Activated CD8-positive, alpha-beta memory T cell treated with anti-CD3 and anti-CD28 coated beads for 4 hours (primary cell): ENCODE results near the gene PLAAT2.
"Not testable (repeated sequence)": the region's sequence is repeated elsewhere in the genome, so short reads cannot be mapped to it uniquely, and the experiment has no call there.

ENCODE experiments used
- DNase-seq, 2 donors: peaks; one replicate each; pipeline ENCODE4 v3.0.0-alpha.2; 2020; ENCODE audit warnings: low read depth in 2 of 2

PLAAT2 gene

DNA sequence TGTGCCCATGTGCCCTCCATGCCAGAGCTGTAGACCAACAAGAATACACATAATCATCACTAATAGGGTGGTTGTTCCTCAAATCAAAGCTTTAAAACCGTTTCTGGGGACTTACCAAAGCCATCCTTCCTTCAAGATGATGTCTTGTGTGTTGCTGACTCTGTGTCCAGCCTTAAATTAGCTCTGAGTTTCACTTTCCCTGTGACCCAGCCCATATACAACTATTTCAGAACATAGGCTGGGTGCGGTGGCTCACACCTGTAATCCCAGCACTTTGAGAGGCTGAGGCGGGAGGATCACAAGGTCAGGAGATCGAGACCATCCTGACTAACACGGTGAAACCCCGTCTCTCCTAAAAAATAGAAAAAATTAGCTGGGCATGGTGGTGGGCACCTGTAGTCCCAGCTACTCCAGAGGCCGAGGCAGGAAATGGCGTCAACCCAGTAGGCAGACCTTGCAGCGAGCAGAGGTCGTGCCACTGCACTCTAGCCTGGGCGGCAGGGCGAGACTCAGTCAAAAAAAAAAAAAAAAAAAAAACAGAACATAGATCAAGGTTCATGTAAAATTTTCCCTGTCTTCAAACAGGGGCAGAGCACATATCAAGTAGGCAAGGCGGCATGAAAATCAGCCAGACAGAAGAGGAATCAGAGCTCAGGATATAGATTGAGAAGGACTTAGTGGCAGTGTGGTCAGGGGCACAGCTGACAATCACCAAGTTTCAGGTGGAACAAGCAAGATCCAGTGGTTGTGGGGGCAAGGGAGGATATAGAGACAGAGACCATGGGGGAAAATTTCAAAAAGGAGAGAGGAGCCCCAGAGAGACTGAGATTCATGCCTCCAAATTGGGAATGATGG lies at the start of gene PLAAT2:
TSS of gene PLAAT2 (minus strand) at position 179 of the 855 bp plus-strand sequence. CDS start at position 124, 55 bp downstream.
- DNase-seq: no peak

DNA sequence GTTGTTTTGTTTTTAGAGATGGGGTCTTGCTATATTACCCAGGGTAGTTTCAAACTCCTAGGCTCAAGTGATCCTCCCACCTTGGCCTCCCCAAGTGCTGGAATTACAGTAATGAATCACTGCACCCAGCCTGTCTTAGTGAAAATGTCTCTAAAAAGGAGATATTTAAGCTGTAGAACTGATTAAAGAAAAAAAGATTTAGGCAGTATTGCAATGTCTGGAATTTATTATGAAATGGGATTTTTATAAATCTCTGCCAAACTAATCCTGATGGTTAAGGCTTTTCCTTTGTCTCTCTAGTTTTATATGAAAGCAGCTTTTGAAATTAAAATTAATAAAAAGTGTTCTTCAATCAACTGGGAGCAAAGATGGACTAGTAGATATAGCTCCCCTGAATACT lies 49.0 kb upstream of the PLAAT2 start:
- DNase-seq: no peak

DNA sequence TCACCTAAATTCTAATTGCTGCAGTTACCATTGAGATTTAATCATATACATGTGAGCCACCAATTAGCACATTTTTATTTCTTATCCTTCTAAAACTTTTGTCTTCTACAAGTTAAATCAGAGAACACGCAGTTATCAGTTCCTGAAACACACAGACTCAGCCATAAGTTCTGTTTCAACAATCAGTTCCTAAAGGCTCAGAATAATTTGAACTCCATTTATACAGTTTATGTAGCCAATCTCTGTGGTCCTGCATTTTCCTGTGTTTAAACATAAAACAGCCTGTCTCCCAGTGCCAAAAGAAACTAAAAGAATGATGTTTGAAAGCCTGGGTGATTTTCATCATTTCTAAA lies 48.2 kb upstream of the PLAAT2 start:
- no peak for DNase-seq

DNA sequence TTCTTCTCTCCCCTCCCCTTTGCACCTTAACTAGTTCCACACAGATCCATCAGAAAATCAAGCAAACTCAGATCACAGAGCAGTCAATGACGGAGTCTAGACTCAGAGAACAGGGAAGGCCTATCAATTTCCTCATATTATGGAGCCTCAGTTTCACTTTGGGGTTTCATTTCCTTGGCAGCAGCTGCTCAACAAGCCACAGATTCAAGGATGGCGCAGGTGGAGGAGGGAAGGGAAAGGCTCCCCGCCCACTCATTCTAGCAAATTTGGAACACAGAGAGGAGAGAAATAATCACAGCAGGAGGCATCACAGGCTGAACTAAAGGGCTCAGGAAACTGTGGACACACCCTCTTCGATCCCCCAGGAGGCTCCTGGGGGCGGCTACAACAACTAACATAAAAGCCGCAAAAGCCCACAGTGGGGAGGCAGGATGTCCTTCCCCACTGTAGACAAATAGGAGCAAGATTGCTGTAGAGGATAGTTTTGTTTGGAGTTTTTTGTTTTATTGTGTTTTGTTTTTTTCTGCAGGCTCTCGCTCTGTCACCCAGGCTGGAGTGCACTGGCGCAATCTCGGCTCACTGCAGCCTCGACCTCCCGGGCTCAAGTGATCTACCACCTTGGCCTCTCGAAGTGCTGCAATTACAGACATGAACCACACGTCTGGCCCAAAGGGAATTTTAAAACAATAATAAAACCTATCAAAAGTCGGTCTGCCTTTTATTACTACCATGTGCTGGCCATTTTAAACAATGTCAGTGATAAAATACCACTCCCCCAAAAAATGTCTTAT lies 47.6 kb upstream of the PLAAT2 start:
- DNase-seq: no peak

DNA sequence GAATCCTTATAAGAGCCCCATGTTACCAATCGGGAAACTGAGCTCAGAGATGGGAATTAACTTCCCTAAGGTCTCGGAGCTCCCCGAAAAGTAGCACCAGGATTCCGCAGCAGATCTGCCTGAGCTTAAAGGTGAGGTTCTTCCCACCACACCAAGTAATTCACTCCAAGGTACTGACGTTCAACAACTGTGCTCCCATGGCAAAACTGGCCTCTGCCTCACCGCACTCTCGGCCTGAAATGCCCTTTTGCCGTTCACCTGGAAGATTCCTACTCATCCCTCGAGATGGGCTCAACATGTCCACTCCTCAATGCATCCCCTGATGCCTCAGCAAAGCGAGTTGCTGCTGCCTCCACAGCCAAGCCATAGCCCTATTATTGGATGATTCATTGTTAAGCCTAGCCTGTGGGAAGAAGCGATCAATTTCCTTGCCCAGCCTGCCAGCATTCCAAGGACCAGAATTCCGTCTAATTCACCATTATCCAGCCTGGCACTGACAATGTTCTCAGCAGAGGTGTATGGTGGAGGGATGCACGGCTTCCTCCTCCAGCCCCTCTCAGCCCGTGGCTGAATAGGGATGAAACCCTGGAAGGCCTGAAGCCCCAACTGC lies 46.9 kb upstream of the PLAAT2 start:
- DNase-seq: no peak

DNA sequence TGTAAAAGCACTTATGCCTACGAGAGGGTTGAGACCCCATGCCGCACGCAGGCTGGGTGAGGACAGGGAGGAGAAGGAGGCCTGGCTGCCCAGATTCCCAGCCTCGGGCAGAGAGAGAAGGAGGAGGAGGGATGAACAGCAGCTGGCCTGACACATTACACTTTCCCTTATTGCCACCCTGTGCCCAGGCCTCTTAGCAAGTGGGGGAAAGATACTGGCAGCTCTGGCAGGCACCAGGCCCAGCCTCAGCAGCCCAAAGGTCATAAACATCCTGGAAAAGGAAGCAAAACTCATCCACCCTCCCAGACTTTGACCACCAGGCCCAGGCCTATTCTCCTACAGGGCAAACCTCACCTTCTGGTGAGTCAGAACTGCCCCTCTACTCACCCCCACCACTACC lies 46.4 kb upstream of the PLAAT2 start:
- DNase-seq: no peak

DNA sequence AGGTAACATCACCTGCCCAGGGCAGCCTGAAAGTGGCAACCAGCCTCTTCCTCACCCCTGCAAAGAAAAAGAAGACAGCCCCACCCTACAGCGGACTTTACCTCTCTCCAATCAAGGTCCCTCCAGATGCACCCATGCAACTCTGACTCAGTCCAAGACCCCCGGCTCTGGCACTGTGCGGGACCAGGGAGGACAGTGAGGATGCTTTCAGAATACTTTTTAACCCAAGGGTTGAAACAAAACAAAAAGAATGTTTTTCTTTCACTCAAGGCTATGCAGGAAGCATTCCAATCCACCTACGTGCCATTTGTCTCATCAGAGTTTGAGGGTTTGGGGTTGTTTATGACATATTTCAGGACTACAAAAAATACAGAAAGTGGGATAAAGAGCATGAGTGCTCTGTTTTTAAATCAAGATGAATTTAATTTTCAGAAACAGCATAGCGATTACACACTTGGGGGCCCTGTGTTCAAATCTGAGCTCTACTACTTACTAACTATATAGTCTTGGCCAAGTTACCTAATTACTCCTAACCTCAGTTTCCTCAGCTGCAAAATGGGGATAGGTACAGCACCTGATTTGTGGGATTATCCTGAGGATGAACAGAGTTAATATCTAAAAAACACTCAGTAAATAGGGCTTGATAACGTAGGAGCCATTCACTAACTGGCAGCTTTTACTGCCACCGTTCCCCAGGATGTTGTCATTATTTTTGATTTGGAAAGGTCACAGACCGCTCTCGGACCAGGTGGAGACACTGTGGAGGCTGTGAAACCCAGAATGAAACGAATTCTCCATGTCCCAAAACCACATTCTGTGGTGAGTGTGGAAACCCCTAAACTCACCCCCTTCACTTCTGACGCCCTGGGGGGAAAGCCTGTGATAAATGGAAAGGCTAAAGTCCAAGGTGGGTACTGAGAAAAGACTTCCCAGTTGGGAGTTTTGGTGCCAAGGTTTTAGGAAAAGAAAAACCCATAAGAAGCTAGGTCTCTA lies 45.5 kb upstream of the PLAAT2 start:
- no peak for DNase-seq

DNA sequence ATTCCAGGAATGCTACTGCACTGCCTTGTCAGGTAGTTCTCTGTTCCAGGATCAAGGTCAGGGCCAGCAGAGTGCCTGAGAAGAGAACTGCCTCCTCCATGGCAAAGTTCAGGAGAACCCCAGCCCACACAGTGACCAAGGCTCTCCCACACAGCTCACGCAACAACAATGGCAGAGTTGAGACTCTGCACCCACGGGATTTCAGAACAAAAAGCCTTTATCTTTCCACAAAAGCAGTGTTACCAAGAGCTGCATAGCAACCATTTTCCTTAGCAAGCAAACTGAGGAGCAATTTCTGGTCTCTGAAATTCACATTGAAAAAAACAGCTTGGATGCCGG lies 40.0 kb upstream of the PLAAT2 start:
- DNase-seq: no peak

DNA sequence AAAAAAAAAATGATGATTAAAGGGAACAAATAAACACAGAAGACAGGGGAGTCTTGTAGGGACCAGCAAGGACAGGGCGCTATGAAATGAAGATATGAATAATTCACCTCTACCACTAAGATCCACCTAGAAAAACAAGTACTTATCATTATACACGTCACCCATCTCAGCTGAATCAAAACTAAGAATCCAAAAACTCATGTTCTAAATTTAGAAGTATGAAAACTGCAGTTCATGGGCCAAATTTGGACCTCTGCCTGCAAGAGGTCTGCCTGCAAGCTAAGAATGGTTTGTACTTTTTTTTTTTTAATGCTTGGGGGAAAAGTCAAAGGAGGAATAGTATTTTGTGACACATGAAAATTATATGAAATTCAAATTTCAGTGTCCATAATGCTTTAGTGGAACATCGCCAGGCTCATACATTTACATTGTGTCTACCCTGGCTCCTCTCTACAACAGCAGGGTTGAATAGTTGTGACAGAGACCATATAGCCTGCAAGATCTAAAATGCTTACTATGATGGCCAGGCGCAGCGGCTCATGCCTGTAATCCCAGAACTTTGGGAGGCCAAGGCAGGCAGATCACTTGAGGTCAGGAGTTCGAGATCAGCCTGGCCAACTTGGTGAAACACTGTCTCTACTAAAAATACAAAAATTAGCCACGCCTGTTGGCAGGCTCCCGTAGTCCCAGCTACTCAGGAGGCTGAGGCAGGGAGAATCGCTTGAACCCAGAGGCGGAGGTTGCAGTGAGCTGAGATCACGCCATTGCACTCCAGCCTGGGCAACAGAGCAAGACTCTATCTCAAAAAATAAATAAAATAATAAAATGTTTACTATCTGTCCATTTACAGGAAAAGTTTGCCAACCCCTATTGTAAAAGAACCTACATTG lies 39.4 kb upstream of the PLAAT2 start:
- not testable (repeated sequence) for DNase-seq

DNA sequence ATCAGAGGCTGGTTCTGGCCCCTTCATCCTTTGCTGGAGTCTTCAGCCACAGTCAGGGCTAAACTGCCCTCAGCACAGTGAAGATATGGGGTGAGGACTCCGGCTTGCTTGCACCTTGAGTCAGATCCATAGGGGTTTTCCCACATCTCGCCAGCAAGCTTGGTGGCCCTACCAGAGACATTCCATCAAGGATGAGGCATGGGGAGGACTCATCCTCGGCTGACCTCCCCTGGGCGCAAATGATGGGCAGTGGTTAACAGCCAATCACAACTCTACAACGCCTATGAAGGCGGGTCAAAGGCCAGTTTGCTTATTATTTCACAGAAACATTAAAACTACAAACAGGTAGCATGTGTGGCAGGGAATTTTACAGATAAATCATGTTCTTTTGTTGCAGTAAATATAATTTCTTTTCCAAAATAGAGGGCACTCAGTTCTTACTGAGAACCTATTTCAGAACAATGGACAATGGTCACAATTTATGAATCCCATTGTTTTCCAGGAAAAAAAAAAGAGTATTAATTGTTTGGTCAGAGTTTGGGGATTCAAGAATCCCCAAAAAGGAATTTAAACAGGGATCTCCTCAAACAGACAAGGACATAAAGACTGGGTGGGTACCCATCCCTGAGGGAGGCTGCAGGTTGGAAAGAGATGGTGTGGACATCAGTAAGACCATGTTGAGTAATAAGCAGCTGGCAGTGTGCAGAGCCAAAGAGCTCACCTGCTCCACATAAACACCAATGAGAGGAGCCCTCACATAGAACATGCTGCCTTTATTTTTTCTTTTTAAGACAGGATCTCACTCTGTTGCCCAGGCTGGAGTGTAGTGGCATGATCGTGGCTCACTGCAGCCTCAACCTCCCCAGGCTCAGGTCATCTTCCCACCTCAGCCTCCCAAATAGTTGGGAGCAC lies 36.3 kb upstream of the PLAAT2 start:
- no peak for DNase-seq

DNA sequence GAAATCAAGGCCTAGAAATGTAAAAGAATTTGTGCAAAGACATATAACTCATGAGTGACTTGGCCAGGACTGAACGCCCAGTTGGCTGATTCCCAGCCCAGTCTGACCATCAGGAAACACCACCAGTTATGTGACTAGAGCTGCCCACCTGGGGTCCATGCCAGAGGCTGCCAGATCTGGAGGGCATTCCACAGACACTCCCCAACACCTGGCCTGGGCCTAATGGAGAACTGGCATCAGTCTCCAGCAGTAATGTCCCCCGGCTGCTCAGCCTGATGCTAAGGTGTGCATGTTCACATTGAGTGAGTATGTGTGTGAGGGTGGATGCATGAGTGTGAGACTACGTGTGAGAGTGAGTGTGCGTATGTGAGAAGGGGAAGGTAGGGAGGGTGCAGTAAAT lies 35.4 kb upstream of the PLAAT2 start:
- no peak for DNase-seq

DNA sequence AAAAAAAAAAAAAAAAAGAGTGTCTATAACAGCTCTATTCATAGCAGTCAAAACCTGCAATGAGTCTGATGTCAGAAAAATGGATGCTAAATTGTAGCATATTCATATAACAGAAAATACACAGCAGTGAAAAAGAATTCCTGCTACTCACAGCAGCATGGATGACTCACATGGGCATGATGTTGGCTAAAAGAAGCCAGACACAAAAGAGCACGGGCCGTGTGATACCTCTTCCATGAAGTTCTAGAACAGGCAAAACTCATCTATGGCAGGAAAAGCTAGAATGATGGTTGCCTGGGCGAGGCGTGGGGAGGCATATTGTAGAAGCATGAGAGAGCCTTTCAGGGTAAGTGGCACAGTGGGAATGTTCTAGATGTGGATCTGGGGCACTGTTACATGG lies 32.1 kb upstream of the PLAAT2 start:
- no peak for DNase-seq

DNA sequence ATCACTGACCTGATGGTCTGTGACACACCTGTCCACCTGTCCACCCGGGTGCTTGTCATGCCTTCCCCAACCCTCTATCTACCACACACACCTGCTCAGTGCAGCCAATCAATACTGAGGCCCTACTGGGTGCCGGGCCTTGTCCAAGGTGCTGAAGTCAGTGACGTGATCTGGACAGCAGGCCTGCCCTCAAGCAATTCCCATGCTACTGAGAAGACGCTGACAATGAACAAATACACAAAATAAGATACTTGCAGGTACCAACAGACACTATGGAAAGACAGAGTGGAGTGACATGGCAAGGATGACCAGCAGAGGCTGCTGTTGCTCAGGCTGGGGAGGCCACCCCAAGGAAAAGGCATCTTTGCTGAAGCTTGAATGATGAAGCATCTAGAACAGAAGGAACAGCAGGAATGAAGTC lies 29.8 kb upstream of the PLAAT2 start:
- DNase-seq: no peak

DNA sequence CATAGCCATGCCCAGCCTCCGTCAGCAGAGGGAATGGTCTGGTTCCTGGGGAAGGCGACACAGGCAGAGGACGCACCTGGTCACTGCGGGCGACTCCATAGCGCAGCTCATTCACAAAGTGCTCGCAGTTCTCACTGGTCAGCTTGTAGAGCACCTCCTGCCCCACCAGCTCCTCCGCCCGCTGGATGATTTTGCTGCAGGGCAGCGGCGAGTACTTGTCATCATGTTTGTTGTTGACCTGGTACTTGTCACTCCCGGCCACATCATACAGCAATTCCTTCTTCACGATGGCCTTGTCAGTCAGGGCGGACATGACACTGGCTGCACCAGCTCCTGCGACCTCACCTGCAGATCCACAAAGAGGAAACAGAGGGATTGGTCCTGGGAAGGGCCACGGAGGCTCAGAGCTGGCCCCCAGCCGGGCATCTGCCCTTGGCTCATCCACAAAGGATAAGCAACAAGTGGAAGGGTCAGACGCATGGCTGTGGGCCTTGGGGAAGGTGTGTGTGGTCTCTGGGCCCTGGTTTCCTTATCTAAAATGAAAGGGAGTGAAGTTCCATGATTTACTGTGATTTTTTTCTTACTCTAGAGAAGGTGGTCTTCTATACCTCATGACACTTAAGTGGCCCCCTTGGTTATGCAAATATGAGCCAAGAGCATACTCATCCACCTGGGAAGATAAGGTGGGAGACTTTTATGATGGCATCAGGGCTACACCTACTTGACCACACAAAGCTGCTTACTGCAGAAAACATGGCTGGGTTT lies 27.0 kb upstream of the PLAAT2 start:
- no peak for DNase-seq

DNA sequence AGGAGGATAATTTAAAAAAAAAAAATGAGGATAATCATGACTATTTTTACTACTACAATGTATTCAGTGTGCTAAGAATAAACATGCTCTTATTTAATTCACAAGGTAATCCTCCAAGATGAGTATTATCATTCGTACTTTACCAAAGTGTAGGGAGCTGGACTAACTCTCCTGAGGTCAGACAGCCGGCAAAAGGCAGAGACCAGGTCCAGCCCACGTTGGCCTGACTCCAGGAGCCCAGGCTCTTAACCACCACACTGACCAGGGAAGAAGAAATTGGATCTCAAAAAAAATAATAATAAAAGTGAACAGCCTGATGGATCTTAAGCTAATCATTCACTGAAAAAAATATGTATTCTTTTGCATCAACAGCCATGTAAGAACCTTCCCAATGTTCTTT lies 25.8 kb upstream of the PLAAT2 start:
- DNase-seq: no peak

DNA sequence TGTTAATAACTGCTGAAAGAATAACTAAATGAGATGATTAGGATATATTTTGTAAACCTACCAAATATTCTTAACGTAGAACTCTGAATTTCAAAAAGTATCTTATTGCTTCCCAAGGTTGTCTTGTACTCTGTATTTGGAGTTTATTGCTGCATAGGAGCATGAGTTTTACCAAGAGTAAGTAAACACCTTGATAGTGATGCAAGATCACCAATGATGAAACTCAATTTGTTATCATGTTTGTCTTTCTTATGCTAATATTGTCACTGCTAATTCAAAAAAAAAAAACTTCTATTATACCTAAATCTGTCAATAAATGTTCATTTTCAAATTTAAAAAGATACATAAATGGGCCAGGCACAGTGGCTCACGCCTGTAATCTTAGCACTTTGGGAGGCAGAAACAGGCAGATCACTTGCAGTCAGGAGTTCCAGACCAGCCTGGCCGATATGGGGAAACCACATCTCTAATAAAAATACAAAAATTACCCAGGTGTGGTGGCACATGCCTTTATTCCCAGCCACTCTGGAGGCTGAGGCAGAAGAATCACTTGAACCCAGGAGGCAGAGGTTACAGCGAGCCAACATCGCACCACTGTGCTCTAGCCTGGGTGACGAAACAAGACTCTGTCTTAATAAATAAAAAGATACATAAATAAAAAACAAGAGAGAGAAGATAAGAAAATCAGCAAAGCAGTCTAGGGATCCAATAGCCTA lies 23.4 kb upstream of the PLAAT2 start:
- DNase-seq: no peak

DNA sequence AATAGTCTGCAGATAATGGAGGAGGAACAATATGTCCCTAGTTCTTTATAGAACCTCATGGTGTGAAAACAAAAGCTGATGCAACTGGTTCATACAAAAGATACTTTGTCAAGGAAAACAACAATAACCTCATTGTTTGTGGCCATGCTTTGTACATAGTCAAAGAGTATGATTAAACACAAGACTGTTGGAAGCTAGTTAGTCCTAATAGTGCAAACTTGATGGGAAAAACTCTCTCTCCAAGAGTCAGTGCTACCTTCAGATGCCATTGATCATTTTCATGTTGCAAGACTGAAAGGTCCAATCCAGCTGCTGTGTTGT lies 20.1 kb upstream of the PLAAT2 start:
- DNase-seq: no peak

DNA sequence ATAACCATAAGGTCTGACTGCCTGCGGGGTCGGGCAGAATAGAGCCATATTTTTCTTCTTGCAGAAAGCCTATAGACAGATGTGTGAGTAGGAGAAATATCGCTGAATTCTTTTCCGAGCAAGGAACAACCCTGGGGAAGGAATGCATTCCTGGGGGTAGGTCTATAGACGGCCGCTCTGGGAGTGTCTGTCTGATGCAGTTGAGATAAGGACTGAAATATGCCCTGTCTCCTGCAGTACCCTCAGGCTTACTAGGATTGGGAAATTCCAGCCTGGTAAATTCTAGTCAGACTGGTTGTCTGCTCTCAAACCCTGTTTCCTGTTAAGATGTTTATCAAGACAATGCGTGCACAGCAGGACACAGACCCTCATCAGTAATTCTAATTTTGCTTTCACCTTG lies 18.0 kb upstream of the PLAAT2 start:
- DNase-seq: not testable (repeated sequence)
